Ramos (cell line): ENCODE data around the gene CAMTA1.
"Not testable (repeated sequence)": the region's sequence is repeated elsewhere in the genome, so short reads cannot be mapped to it uniquely, and the experiment has no call there.

Experiments
- in situ Hi-C: fragments of 300-500 bp; cut with MboI; formaldehyde crosslinking; loops from one replicate; pipeline ENCODE4 v1.14.3; 2022; ENCODE audit warnings: low sequenced_read_pairs; ENCODE audit not compliant: unreplicated experiment

The CAMTA1 gene

GRCh38 chr1:7358425-7358824, 573.2 kb downstream of the CAMTA1 start:
- in situ Hi-C loops, result no loop called here

DNA sequence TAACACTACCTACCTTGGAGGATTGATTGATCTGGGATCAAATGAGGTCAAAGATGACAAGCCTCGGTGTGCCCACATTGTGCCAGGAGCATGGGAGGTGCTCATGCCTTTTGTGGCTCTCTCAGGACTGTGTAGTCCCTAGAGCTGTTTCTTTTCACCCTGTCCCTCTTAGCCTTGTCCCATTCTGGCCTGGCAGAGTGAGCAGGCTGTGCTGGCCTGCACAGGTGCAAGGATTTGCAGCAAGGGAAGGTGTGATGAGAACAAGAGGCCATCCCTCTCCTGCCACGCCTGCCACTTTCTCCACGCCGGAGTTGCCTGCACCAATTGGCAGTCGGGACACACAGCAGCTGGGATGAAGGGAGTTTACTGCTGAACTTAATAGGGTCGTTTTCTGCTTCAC, 575.3 kb downstream of the CAMTA1 start:
- in situ Hi-C loops, result no loop called here

GRCh38 chr1:7362947-7363346, 577.7 kb downstream of the CAMTA1 start:
- in situ Hi-C loops, result no loop called here

DNA sequence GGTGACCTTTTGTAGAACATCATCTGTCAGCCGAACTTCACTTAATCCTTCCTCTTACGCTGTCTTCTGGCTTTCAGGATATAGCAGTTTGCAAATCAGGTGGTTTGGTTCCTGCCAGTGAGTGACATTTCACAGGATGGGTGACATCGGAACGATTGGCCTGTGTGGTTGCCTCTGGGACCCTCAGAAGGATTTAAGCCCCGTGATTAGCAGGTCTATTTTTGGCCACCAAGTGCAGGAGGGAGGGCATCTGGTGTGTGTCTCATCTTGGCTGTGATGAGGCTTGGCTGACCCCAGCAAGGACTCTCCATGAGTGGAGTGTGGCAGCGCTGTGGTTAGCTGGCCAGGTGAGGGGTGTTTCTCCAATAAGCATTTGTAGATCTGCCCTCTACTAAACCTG, 578.2 kb downstream of the CAMTA1 start:
- in situ Hi-C loops, result no loop called here

- in situ Hi-C loops, result no loop called here
Observed at GRCh38 chr1:7365706-7366105, 580.5 kb downstream of the CAMTA1 start.

- in situ Hi-C loops, result no loop called here
Observed at GRCh38 chr1:7366286-7366954, 581.2 kb downstream of the CAMTA1 start.

- in situ Hi-C loops, result no loop called here
Observed at GRCh38 chr1:7366955-7367665, 581.9 kb downstream of the CAMTA1 start.

DNA sequence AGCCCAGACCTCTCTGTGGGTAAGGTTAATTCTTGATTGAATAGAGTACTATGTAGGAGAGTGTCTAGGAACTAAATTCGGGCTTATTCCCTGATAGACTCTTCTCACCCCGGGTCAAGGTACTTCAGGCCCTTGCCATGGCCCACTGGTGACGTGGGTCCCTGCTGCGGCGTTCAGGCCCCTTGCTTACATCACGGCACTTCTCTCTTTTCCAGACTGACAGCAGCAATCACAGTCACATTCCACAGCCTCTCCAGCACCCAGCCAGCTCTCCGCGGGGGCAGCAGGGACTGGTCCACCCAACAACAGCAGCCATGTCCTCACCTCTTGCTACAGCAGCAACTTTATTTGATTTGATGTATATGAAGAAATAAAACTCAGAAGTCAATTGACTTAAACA, 584.6 kb downstream of the CAMTA1 start:
- in situ Hi-C loops, result no loop called here

DNA sequence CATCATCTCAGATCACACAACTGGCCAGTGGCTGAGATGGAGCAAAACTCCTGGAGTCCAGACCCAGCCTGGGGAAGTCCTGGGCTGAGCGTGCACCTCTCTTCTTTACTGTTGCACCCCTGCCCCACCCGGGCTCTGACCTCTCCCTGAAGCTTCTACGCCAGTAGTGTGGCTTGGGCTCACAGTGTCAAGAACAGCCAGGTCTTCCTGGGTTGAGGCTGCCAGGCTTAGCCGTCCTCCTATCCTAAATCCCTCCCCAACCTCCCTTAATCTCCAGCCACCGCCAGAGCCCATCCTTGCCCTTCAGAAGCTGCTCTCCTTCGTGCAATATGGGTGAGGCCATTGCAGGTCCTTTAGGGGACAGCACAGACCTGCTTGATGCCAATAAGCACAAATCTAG, 586.7 kb downstream of the CAMTA1 start:
- in situ Hi-C loops, result no loop called here

DNA sequence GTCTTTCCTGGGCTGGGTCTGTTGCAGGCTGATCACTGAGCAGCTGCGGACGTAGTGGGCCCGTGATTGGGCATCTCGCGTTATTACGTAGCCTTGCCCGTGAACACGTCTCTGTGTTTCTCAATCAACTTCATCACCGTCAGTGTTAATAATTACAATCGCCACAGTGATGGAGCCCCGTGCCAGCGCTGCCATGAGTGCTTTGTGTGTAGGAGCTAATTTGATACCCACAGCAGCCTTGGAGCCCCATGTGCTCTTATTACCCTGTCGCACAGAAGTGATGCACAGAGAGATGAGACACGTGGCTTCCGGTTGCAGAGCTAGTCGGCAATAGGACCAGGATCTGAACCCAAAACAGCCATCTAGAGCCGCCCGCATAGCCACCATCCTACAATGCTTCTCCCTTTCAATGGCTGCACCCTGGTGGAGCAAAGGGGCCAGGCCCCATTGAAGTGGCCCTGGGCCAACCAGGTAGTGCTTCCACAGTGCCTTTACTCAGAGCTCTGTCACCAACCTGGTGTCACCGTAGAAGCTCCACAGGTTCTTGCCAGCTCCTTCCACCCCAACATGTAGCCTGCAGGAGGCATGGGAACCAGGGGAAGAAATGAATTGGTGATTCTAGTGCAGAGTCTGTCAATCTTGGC, 587.3 kb downstream of the CAMTA1 start:
- in situ Hi-C loops, result no loop called here

DNA sequence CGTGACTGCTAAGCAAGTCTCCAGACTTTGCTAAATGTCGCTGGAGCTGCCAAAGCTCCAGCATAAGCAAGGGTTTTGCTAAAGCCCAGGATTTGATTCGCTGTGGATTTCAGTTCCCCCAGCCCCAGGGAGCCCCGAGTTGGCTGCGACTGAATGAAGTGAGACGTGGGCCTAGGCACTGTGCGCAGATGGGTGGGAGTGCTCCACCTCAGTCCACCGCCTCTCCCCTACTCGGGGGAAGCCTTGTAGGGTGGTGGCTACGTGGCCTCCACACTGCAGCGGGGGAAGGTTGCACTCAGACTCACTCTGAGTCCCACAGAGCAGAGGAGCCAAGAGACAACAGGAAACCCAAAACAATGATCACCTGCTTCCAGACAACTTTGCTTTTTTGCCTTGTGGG, 588.0 kb downstream of the CAMTA1 start:
- in situ Hi-C loops, result no loop called here

DNA sequence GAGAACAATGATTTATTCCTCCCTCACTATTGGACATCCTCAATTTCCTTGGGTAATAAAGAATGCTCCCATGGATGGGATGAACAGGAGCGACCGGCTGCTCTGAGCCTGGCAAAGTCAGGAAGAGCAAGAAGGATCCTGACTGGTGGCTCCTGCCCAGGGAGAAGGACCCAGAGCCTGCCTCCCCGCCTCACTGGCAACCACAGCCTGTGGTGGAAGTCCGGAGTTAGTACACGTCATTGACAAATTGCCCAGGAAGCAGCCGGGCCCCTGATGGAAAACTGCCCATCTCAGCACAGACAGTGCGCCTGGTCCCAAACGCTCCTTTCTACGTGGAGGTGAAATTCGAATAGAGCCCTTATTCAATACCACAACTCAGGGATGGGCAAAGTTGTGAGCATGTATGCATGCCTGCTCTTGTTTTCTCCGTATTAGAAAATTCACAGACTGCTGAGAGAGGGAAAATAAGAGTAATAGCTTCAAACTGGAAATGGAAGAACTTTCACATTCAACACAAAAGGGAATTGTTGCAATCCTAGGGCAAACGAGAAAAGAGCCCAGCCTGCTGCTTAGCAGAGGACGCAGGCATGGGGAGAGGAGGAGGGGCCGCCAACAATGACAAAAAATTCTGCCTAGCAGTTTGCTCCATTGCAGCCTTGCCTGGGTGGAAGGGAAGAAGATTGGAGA, 588.8 kb downstream of the CAMTA1 start:
- in situ Hi-C loops, result no loop called here

- in situ Hi-C loops, result no loop called here
Observed at GRCh38 chr1:7374563-7375160, 589.4 kb downstream of the CAMTA1 start.

- in situ Hi-C loops, result no loop called here
Observed at GRCh38 chr1:7375329-7375728, 590.1 kb downstream of the CAMTA1 start.

GRCh38 chr1:7375781-7376660, 590.8 kb downstream of the CAMTA1 start:
- in situ Hi-C loops, result no loop called here

- in situ Hi-C loops, result no loop called here
Observed at GRCh38 chr1:7376676-7377075, 591.4 kb downstream of the CAMTA1 start.

DNA sequence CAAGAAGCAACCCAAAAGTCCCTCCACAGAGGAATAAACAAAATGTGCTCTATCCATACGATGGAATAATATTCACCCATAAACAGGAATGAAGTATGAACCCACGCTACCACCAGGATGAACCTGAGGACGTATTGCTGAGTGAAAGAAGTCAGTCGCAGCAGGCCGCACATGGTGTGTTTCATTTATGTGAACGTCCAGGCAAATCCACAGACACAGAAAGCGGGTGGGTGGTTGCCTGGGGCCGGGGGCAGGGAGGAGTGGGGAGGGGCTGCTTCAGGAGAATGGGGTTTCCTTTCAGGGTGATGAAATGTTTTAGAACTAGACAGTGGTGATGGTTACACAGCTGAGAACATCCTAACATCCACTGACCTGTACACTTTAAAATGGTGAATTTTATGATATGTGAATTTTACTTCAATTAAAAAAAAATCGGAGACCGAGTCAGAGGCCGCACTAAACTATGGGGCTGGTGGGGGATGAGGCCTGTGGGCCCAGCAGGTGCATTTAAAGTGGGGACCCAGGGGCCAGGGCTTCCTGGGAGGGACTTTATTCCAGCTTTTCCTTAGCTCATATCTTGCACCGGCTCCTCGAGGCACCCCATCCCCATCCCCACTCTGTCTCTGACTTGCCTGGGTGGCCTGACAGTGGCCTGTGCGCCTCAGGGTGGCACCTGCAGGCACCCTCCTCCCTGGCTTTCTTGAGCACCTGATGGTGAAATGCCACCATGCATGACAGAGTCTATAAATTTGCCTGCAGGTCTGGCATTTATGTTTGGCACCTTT, 593.3 kb downstream of the CAMTA1 start:
- in situ Hi-C loops, result no loop called here

DNA sequence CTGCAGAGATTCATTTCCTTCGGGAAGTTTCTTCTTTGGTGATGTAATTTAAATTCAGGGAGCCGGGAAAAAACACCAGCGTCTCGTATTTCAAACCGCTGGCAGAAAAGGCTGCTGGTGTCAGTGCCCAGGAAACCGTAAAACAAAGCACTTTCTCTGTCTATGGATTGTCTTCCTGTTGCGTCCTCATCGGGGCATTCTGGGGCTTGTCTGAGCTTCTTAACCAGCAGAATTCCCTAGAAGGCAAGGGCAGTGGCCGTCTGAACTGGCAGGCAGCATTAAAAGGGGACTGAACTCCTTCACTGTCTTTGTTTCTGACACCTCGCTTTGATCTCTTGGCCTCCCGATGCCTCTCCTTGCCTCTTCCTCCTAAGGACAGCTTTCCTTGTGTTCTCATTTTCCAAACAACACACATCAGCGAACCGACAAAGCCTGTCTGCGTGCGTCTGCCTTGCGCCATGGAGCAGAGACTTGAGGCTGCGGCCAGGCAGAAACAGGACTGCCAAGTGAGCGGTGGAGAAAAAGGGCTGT, 594.3 kb downstream of the CAMTA1 start:
- in situ Hi-C loops, result no loop called here

GRCh38 chr1:7380068-7380467, 594.8 kb downstream of the CAMTA1 start:
- in situ Hi-C loops, result not testable (repeated sequence)
